ENCODE results near the gene CES1.

The CES1 gene

GRCh38 chr16:55815320-55815719 lies 17.6 kb downstream of the CES1 start:
- TF ChIP-seq EP300 (IDR thresholded peaks at IDR 0.05; ENCODE audit: borderline replicate concordance): no peak
- no peak for TF ChIP-seq YY1 (IDR thresholded peaks at IDR 0.05; ENCODE audit: low read depth)
- no peak for TF ChIP-seq FOXM1 (IDR thresholded peaks at IDR 0.05; ENCODE audit: borderline replicate concordance, low read depth)
- TF ChIP-seq MAX (IDR thresholded peaks at IDR 0.05): no peak
- TF ChIP-seq TCF12 (IDR thresholded peaks at IDR 0.05; ENCODE audit: low read depth): no peak
- no peak for TF ChIP-seq ZBTB7A (IDR thresholded peaks at IDR 0.05; ENCODE audit: low read depth)
- TF ChIP-seq TEAD4 (IDR thresholded peaks at IDR 0.05): no peak
- TF ChIP-seq, protein P1, sequence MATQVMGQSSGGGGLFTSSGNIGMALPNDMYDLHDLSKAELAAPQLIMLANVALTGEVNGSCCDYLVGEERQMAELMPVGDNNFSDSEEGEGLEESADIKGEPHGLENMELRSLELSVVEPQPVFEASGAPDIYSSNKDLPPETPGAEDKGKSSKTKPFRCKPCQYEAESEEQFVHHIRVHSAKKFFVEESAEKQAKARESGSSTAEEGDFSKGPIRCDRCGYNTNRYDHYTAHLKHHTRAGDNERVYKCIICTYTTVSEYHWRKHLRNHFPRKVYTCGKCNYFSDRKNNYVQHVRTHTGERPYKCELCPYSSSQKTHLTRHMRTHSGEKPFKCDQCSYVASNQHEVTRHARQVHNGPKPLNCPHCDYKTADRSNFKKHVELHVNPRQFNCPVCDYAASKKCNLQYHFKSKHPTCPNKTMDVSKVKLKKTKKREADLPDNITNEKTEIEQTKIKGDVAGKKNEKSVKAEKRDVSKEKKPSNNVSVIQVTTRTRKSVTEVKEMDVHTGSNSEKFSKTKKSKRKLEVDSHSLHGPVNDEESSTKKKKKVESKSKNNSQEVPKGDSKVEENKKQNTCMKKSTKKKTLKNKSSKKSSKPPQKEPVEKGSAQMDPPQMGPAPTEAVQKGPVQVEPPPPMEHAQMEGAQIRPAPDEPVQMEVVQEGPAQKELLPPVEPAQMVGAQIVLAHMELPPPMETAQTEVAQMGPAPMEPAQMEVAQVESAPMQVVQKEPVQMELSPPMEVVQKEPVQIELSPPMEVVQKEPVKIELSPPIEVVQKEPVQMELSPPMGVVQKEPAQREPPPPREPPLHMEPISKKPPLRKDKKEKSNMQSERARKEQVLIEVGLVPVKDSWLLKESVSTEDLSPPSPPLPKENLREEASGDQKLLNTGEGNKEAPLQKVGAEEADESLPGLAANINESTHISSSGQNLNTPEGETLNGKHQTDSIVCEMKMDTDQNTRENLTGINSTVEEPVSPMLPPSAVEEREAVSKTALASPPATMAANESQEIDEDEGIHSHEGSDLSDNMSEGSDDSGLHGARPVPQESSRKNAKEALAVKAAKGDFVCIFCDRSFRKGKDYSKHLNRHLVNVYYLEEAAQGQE (IDR thresholded peaks at IDR 0.05; ENCODE audit: low read depth): no peak
- no peak for TF ChIP-seq NFIC (IDR thresholded peaks at IDR 0.05)
- TF ChIP-seq EGR1 (IDR thresholded peaks at IDR 0.05): no peak
- no peak for TF ChIP-seq RAD21 (IDR thresholded peaks at IDR 0.05; ENCODE audit: low read depth)
- no peak for TF ChIP-seq CREB1 (IDR thresholded peaks at IDR 0.05; ENCODE audit: low read depth)
- TF ChIP-seq, protein P2, sequence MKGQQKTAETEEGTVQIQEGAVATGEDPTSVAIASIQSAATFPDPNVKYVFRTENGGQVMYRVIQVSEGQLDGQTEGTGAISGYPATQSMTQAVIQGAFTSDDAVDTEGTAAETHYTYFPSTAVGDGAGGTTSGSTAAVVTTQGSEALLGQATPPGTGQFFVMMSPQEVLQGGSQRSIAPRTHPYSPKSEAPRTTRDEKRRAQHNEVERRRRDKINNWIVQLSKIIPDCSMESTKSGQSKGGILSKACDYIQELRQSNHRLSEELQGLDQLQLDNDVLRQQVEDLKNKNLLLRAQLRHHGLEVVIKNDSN (IDR thresholded peaks at IDR 0.05): no peak
- TF ChIP-seq TAF1 (IDR thresholded peaks at IDR 0.05; ENCODE audit: low read depth): no peak
- no peak for TF ChIP-seq CEBPB (IDR thresholded peaks at IDR 0.05)

DNA sequence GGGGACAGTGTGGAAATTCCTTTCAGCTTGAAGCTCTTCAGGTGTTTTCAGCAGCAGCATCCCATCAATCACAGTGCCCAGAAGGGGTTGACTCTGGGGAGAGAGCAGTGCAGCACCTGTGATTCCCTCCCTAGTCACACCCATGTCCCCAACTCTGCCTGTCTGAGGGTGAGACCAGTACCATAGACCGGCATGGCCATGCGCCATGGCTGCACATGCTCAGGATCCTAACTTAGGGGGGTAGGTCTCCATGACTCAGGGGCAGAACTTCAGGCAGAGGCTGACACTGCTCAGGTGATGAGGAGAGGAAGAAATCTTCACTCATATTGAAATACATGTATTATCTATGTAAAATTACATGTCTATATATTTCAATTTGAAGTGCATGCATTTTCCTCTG lies 19.9 kb downstream of the CES1 start:
- TF ChIP-seq, protein P2 (IDR thresholded peaks at IDR 0.05): no peak
- TF ChIP-seq MAX (IDR thresholded peaks at IDR 0.05) (no peak), TEAD4 (IDR thresholded peaks at IDR 0.05) (no peak), RAD21 (IDR thresholded peaks at IDR 0.05; ENCODE audit: low read depth) (no peak), CREB1 (IDR thresholded peaks at IDR 0.05; ENCODE audit: low read depth) (no peak), YY1 (IDR thresholded peaks at IDR 0.05; ENCODE audit: low read depth) (no peak)

DNA sequence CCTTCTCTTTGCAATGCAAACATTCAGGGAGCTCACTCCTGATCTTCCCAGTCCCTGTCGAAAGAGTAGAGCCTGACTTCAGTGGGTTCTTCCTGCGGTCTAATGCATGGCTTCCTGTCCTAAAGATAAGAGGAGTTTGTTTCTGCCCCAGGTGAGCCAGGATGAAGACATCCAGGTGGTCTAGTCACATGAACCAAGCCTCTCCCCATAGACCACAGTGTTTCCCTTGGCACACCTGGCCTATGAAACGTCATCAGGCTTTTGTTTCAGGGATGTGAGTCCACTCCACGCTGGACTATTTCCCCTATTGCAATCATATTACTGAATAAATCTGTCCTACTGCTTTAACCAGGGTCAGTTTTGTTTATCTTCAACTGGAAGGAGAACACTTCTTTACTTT lies 21.1 kb downstream of the CES1 start:
- TF ChIP-seq, protein P1 (IDR thresholded peaks at IDR 0.05; ENCODE audit: low read depth): no peak
- TF ChIP-seq EP300 (IDR thresholded peaks at IDR 0.05; ENCODE audit: borderline replicate concordance): no peak

- no peak for TF ChIP-seq TCF12 (IDR thresholded peaks at IDR 0.05; ENCODE audit: low read depth)
- no peak for TF ChIP-seq FOXM1 (IDR thresholded peaks at IDR 0.05; ENCODE audit: borderline replicate concordance, low read depth)
- TF ChIP-seq MAX (IDR thresholded peaks at IDR 0.05): no peak
- no peak for TF ChIP-seq NFIC (IDR thresholded peaks at IDR 0.05)
- no peak for TF ChIP-seq YY1 (IDR thresholded peaks at IDR 0.05; ENCODE audit: low read depth)
- TF ChIP-seq TEAD4 (IDR thresholded peaks at IDR 0.05): no peak
- no peak for TF ChIP-seq CEBPB (IDR thresholded peaks at IDR 0.05)
- TF ChIP-seq, protein P2 (IDR thresholded peaks at IDR 0.05): no peak
- no peak for TF ChIP-seq EP300 (IDR thresholded peaks at IDR 0.05; ENCODE audit: borderline replicate concordance)
- no peak for TF ChIP-seq EGR1 (IDR thresholded peaks at IDR 0.05)
- TF ChIP-seq RAD21 (IDR thresholded peaks at IDR 0.05; ENCODE audit: low read depth): no peak
- TF ChIP-seq, protein P1 (IDR thresholded peaks at IDR 0.05; ENCODE audit: low read depth): no peak
- no peak for TF ChIP-seq CREB1 (IDR thresholded peaks at IDR 0.05; ENCODE audit: low read depth)
- no peak for TF ChIP-seq TAF1 (IDR thresholded peaks at IDR 0.05; ENCODE audit: low read depth)
- no peak for TF ChIP-seq ZBTB7A (IDR thresholded peaks at IDR 0.05; ENCODE audit: low read depth)
Measured at GRCh38 chr16:55810451-55810961, 22.4 kb downstream of the CES1 start.

Data from Ishikawa (cell line).